HepG2 (cell line): ENCODE results near the gene PRKCB. TPM values are rescaled to one million over a fixed set of nuclear protein-coding genes. Genes with fewer than 3 reads are reported as not detected.
A peak's percentile ranks its signal among the peaks of the same experiment; 100 is the strongest.

Experiments
- FOXA1 ChIP-seq, 2 experiments: fragments of 450-650 bp in 1 of 2; sonication (generic) in 1 of 2; formaldehyde crosslinking in 1 of 2; IDR thresholded peaks; 2 replicates each; pipeline versions ENCODE4 v1.4.0 to v1.6.1; 2016 to 2020; ENCODE audit warnings: missing genetic modification reagents in 1 of 2
- FOXK2 ChIP-seq: fragments of 450-650 bp; IDR thresholded peaks from 2 replicates; pipeline ENCODE4 v1.6.1; 2016
- HNRNPH1 ChIP-seq: fragments of 200-400 bp; formaldehyde crosslinking; optimal IDR thresholded peaks from 2 replicates; pipeline ENCODE3; 2017; ENCODE audit warnings: mild to moderate bottlenecking, low read depth, low read length
- HOXA7 ChIP-seq: sonication (generic); formaldehyde crosslinking; IDR thresholded peaks from 2 replicates; pipeline ENCODE4 v1.8.1; 2022; ENCODE audit warnings: mild to moderate bottlenecking, missing genetic modification reagents, moderate library complexity
- KDM6A ChIP-seq: IDR thresholded peaks from 2 replicates; pipeline ENCODE4 v1.6.1; 2016; ENCODE audit warnings: low read depth
- MTA1 ChIP-seq: sonication (generic); formaldehyde crosslinking; IDR thresholded peaks from 2 replicates; pipeline ENCODE4 v1.4.0; 2020; ENCODE audit warnings: missing genetic modification reagents, mild to moderate bottlenecking, borderline replicate concordance
- MYC ChIP-seq: sonication (generic); formaldehyde crosslinking; IDR thresholded peaks from 2 replicates; pipeline ENCODE4 v1.9.0; 2021; ENCODE audit warnings: missing genetic modification reagents, borderline replicate concordance
- PHF20 ChIP-seq: sonication (generic); formaldehyde crosslinking; IDR thresholded peaks from 2 replicates; pipeline ENCODE4 v1.5.0; 2020; ENCODE audit warnings: mild to moderate bottlenecking, missing genetic modification reagents
- PPARG ChIP-seq: conservative IDR thresholded peaks from 2 replicates; pipeline ENCODE4 v1.6.1; 2016; ENCODE audit warnings: missing biosample characterization, missing genetic modification reagents
- RAD21 ChIP-seq: fragments of 450-650 bp; formaldehyde crosslinking; IDR thresholded peaks from 2 replicates; pipeline ENCODE4 v1.5.0; 2020; ENCODE audit warnings: mild to moderate bottlenecking
- STAG1 ChIP-seq: sonication (generic); formaldehyde crosslinking; IDR thresholded peaks from 2 replicates; pipeline ENCODE4 v1.4.0; 2020; ENCODE audit warnings: missing genetic modification reagents
- STAT5B ChIP-seq: sonication (generic); formaldehyde crosslinking; IDR thresholded peaks from 2 replicates; pipeline ENCODE4 v1.4.0; 2020; ENCODE audit warnings: missing genetic modification reagents
- TBX2 ChIP-seq: sonication (generic); formaldehyde crosslinking; IDR thresholded peaks from 2 replicates; pipeline ENCODE4 v1.5.0; 2020; ENCODE audit warnings: missing genetic modification reagents, mild to moderate bottlenecking, borderline replicate concordance
- XRCC5 ChIP-seq: fragments of 200-400 bp; formaldehyde crosslinking; optimal IDR thresholded peaks from 2 replicates; pipeline ENCODE3; 2017; ENCODE audit warnings: mild to moderate bottlenecking, low read length
- ZBTB34 ChIP-seq: sonication (generic); formaldehyde crosslinking; IDR thresholded peaks from 2 replicates; pipeline ENCODE4 v1.8.0; 2022; ENCODE audit warnings: mild to moderate bottlenecking, missing genetic modification reagents
- ZBTB38 ChIP-seq: sonication (generic); formaldehyde crosslinking; IDR thresholded peaks from 2 replicates; pipeline ENCODE4 v1.5.1; 2020; ENCODE audit warnings: mild to moderate bottlenecking, missing genetic modification reagents
- ZFP36L1 ChIP-seq: sonication (generic); formaldehyde crosslinking; IDR thresholded peaks from 2 replicates; pipeline ENCODE4 v1.8.0; 2022; ENCODE audit warnings: mild to moderate bottlenecking, missing genetic modification reagents, moderate library complexity
- ZNF772 ChIP-seq: sonication (generic); formaldehyde crosslinking; IDR thresholded peaks from 2 replicates; pipeline ENCODE4 v1.5.0; 2020; ENCODE audit warnings: mild to moderate bottlenecking, missing genetic modification reagents
- ZNF788 ChIP-seq: sonication (generic); formaldehyde crosslinking; IDR thresholded peaks from 2 replicates; pipeline ENCODE4 v1.5.0; 2020; ENCODE audit warnings: mild to moderate bottlenecking, missing genetic modification reagents, borderline replicate concordance
- ZSCAN22 ChIP-seq: sonication (generic); formaldehyde crosslinking; IDR thresholded peaks from 2 replicates; pipeline ENCODE4 v1.4.0; 2020; ENCODE audit warnings: mild to moderate bottlenecking, missing genetic modification reagents
- ZSCAN31 ChIP-seq: sonication (generic); formaldehyde crosslinking; IDR thresholded peaks from 2 replicates; pipeline ENCODE4 v1.5.0; 2020; ENCODE audit warnings: low read depth, mild to moderate bottlenecking, missing genetic modification reagents
- polyA plus RNA-seq, 8 experiments: library from polyadenylated mRNA; depleted of rRNA in 3 of 8; stranded (reverse) in 7 of 8; unstranded in 1 of 8; fragments of >200 nt; fragmentation: Illumina TruSeq in 4 of 8; extraction: Trizol in 4 of 8; gene quantifications; 2 replicates each; pipeline versions ENCODE4 v1.2.1 to v1.2.3, GENCODE V29; 2011 to 2016; ENCODE audit warnings: low read depth in 4 of 8, missing spikeins in 1 of 8, mixed read lengths in 1 of 8; ENCODE audit not compliant: insufficient read depth in 1 of 8
- total RNA-seq, 5 experiments: library from RNA; depleted of rRNA; stranded (reverse); fragments of >200 nt; fragmentation: Illumina TruSeq; extraction: Trizol; gene quantifications; 2 replicates each; pipeline ENCODE4 v1.2.3, GENCODE V29; 2016; ENCODE audit warnings: low read depth in 1 of 5
- TF ChIP-seq, protein P1 (sequence below): IDR thresholded peaks from 2 replicates; pipeline ENCODE4 v1.6.1; 2016; ENCODE audit warnings: missing biosample characterization, missing genetic modification reagents, low read depth
- TF ChIP-seq, protein P2 (sequence below): sonication (generic); formaldehyde crosslinking; IDR thresholded peaks from 2 replicates; pipeline ENCODE4 v1.4.0; 2020; ENCODE audit warnings: missing genetic modification reagents
- TF ChIP-seq, protein P3 (sequence below): sonication (generic); formaldehyde crosslinking; IDR thresholded peaks from 2 replicates; pipeline ENCODE4 v1.4.0; 2020; ENCODE audit warnings: mild to moderate bottlenecking, low read depth, missing genetic modification reagents
- TF ChIP-seq, protein P4 (sequence below): sonication (generic); formaldehyde crosslinking; IDR thresholded peaks from 2 replicates; pipeline ENCODE4 v1.4.0; 2020; ENCODE audit warnings: missing genetic modification reagents, borderline replicate concordance

The PRKCB gene
- total and polyA plus RNA-seq, 2 of the 13 experiments (the other 11 are each of a cell fraction or from before 2014, with no cell fraction given): 0.01 TPM; not detected in 1

- TF ChIP-seq ZBTB38 (no peak), ZFP36L1 (CRISPR knock-in tag) (no peak), HNRNPH1 (no peak), STAG1 (peak; percentile 38; the same call in 1 of the 2 replicates), KDM6A (no peak), HOXA7 (CRISPR knock-in tag) (no peak), FOXA1 (IDR thresholded peaks at IDR 0.05) (no peak), FOXA1 (CRISPR knock-in tag; IDR thresholded peaks at IDR 0.05) (no peak), ZNF772 (CRISPR knock-in tag) (no peak), ZNF788 (CRISPR knock-in tag) (0 out of 2 replicates have a peak, but pooled peaks have one; percentile 29), ZBTB34 (CRISPR knock-in tag) (no peak), TBX2 (CRISPR knock-in tag) (no peak), MYC (no peak), STAT5B (CRISPR knock-in tag) (no peak), MTA1 (no peak), ZSCAN31 (CRISPR knock-in tag) (no peak), XRCC5 (peak; percentile 17), PPARG (CRISPR knock-in tag) (no peak), FOXK2 (no peak), ZSCAN22 (CRISPR knock-in tag) (no peak), PHF20 (CRISPR knock-in tag) (no peak), RAD21 (CRISPR knock-in tag) (peak; percentile 48; the same call in 1 of the 2 replicates)
- TF ChIP-seq, protein P1, sequence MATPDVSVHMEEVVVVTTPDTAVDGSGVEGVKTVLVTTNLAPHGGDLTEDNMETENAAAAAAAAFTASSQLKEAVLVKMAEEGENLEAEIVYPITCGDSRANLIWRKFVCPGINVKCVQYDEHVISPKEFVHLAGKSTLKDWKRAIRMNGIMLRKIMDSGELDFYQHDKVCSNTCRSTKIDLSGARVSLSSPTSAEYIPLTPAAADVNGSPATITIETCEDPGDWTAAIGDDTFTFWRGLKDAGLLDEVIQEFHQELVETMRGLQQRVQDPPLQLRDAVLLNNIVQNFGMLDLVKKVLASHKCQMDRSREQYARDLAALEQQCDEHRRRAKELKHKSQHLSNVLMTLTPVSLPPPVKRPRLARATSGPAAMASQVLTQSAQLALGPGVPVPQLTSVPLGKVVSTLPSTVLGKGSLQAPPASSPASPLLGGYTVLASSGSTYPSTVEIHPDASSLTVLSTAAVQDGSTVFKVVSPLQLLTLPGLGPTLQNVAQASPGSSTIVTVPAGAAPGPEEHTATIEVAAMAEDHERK (CRISPR knock-in tag): no peak
- TF ChIP-seq, protein P2, sequence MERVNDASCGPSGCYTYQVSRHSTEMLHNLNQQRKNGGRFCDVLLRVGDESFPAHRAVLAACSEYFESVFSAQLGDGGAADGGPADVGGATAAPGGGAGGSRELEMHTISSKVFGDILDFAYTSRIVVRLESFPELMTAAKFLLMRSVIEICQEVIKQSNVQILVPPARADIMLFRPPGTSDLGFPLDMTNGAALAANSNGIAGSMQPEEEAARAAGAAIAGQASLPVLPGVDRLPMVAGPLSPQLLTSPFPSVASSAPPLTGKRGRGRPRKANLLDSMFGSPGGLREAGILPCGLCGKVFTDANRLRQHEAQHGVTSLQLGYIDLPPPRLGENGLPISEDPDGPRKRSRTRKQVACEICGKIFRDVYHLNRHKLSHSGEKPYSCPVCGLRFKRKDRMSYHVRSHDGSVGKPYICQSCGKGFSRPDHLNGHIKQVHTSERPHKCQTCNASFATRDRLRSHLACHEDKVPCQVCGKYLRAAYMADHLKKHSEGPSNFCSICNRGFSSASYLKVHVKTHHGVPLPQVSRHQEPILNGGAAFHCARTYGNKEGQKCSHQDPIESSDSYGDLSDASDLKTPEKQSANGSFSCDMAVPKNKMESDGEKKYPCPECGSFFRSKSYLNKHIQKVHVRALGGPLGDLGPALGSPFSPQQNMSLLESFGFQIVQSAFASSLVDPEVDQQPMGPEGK: no peak
- TF ChIP-seq, protein P3, sequence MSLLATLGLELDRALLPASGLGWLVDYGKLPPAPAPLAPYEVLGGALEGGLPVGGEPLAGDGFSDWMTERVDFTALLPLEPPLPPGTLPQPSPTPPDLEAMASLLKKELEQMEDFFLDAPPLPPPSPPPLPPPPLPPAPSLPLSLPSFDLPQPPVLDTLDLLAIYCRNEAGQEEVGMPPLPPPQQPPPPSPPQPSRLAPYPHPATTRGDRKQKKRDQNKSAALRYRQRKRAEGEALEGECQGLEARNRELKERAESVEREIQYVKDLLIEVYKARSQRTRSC (CRISPR knock-in tag): no peak
- TF ChIP-seq, protein P4, sequence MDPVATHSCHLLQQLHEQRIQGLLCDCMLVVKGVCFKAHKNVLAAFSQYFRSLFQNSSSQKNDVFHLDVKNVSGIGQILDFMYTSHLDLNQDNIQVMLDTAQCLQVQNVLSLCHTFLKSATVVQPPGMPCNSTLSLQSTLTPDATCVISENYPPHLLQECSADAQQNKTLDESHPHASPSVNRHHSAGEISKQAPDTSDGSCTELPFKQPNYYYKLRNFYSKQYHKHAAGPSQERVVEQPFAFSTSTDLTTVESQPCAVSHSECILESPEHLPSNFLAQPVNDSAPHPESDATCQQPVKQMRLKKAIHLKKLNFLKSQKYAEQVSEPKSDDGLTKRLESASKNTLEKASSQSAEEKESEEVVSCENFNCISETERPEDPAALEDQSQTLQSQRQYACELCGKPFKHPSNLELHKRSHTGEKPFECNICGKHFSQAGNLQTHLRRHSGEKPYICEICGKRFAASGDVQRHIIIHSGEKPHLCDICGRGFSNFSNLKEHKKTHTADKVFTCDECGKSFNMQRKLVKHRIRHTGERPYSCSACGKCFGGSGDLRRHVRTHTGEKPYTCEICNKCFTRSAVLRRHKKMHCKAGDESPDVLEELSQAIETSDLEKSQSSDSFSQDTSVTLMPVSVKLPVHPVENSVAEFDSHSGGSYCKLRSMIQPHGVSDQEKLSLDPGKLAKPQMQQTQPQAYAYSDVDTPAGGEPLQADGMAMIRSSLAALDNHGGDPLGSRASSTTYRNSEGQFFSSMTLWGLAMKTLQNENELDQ (CRISPR knock-in tag): no peak
These were observed 417.4 kb downstream of the PRKCB start (continued) for GRCh38 chr16:24253192-24253591.
